Measurements from ENCODE around the gene BSDC1.

Gene BSDC1

DNA sequence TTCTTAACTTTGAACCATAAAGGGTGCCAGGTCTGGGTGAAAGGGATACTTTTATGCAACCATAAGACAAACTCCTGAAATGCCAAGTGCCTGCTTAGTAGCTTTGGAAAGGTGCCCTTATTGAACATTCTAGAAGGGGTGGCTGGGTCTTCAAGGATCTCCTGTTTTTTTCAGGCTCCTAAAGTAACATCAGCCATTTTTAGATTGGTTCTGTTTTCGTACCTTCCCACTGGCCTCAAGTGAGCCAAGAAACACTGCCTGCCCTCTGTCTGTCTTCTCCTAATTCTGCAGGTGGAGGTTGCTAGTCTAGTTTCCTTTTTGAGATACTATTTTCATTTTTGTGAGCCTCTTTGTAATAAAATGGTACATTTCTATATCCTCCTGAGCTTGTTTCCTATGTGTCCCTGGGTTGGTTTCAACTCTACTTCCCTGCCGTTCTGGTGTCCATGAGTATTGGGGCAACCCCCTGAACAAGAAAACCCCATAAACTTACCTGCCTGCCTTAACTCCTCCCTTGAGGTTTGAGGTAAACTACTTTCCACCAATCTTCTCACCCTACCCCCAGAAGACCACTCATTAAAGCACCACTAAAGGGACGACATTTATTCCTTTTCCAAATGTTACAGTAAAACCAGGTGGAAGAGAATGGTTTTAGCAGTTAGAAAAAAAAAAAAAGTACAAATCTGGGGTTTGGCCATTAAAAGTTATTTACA is 60.8 kb downstream of the BSDC1 start:
- peaks cover 8% of the 10 kb centered on the region for H3K27me3 ChIP-seq (ENCODE audit: control insufficient read depth, insufficient read depth, low read length)
- H3K9ac ChIP-seq (ENCODE audit: low read length): no peak overlapping the region
- peak overlapping the region; percentile 87 for H3K4me3 ChIP-seq (ENCODE audit: low read length)
- peaks cover 60% of the 10 kb centered on the region for H3K36me3 ChIP-seq (ENCODE audit: control insufficient read depth, low read depth, low read length)
- H3K9me3 ChIP-seq (ENCODE audit: control insufficient read depth, low read depth, low read length): no peaks in the 10 kb centered on the region
- H3K4me1 ChIP-seq (ENCODE audit: control insufficient read depth, low read depth, low read length): peaks cover 27% of the 10 kb centered on the region
- no peak overlapping the region for H3K27ac ChIP-seq (ENCODE audit: low read length)

- Histone ChIP-seq H3K9me3 (ENCODE audit: control insufficient read depth, low read depth, low read length) (no peaks in the 10 kb centered on the region), H3K27me3 (ENCODE audit: control insufficient read depth, insufficient read depth, low read length) (peaks cover 8% of the 10 kb centered on the region), H3K4me3 (ENCODE audit: low read length) (no peak overlapping the region), H3K27ac (ENCODE audit: low read length) (no peak overlapping the region), H3K9ac (ENCODE audit: low read length) (no peak overlapping the region), H3K36me3 (ENCODE audit: control insufficient read depth, low read depth, low read length) (peaks cover 68% of the 10 kb centered on the region), H3K4me1 (ENCODE audit: control insufficient read depth, low read depth, low read length) (peaks cover 24% of the 10 kb centered on the region)
Observed at GRCh38 chr1:32332290-32333079, 61.8 kb downstream of the BSDC1 start.

- peaks cover under 1% of the 10 kb centered on the region for H3K27me3 ChIP-seq (ENCODE audit: control insufficient read depth, insufficient read depth, low read length)
- H3K4me3 ChIP-seq (ENCODE audit: low read length): no peak overlapping the region
- H3K9ac ChIP-seq (ENCODE audit: low read length): no peak overlapping the region
- H3K9me3 ChIP-seq (ENCODE audit: control insufficient read depth, low read depth, low read length): no peaks in the 10 kb centered on the region
- peaks cover 20% of the 10 kb centered on the region for H3K4me1 ChIP-seq (ENCODE audit: control insufficient read depth, low read depth, low read length)
- peaks cover 76% of the 10 kb centered on the region for H3K36me3 ChIP-seq (ENCODE audit: control insufficient read depth, low read depth, low read length)
- H3K27ac ChIP-seq (ENCODE audit: low read length): no peak overlapping the region
Observed at GRCh38 chr1:32331549-32331948, 62.7 kb downstream of the BSDC1 start.

DNA sequence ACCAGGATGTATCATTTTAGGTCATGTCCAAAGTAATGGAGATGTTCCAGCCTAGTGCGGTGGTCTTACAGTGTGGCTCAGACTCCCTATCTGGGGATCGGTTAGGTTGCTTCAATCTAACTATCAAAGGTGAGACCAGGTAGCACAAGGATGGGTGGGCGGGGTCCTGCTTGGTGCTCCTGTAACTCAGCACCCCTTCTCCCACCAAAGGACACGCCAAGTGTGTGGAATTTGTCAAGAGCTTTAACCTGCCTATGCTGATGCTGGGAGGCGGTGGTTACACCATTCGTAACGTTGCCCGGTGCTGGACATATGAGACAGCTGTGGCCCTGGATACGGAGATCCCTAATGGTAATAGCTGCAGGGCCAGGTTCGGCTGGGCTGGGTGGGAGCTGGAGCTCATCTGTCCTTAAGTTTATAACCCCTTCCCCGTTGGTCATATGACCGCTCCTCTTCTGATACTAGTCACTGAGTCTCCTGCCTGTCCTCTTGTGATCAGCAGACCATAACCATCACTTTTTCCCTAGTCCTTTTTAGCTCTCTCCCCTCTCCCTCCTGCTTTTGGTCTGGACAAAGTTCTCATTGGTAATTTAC is 63.6 kb downstream of the BSDC1 start:
- H3K27me3 ChIP-seq (ENCODE audit: control insufficient read depth, insufficient read depth, low read length): no peaks in the 10 kb centered on the region
- no peak overlapping the region for H3K27ac ChIP-seq (ENCODE audit: low read length)
- peaks cover 76% of the 10 kb centered on the region for H3K36me3 ChIP-seq (ENCODE audit: control insufficient read depth, low read depth, low read length)
- peaks cover 20% of the 10 kb centered on the region for H3K4me1 ChIP-seq (ENCODE audit: control insufficient read depth, low read depth, low read length)
- H3K9me3 ChIP-seq (ENCODE audit: control insufficient read depth, low read depth, low read length): no peaks in the 10 kb centered on the region
- H3K9ac ChIP-seq (ENCODE audit: low read length): no peak overlapping the region
- H3K4me3 ChIP-seq (ENCODE audit: low read length): no peak overlapping the region

- H3K4me3 ChIP-seq (ENCODE audit: low read length): no peak overlapping the region
- H3K36me3 ChIP-seq (ENCODE audit: control insufficient read depth, low read depth, low read length): peaks cover 81% of the 10 kb centered on the region
- no peaks in the 10 kb centered on the region for H3K27me3 ChIP-seq (ENCODE audit: control insufficient read depth, insufficient read depth, low read length)
- no peak overlapping the region for H3K27ac ChIP-seq (ENCODE audit: low read length)
- peaks cover 20% of the 10 kb centered on the region for H3K4me1 ChIP-seq (ENCODE audit: control insufficient read depth, low read depth, low read length)
- H3K9me3 ChIP-seq (ENCODE audit: control insufficient read depth, low read depth, low read length): no peaks in the 10 kb centered on the region
- H3K9ac ChIP-seq (ENCODE audit: low read length): no peak overlapping the region
Observed at GRCh38 chr1:32329931-32330466, 64.2 kb downstream of the BSDC1 start.

DNA sequence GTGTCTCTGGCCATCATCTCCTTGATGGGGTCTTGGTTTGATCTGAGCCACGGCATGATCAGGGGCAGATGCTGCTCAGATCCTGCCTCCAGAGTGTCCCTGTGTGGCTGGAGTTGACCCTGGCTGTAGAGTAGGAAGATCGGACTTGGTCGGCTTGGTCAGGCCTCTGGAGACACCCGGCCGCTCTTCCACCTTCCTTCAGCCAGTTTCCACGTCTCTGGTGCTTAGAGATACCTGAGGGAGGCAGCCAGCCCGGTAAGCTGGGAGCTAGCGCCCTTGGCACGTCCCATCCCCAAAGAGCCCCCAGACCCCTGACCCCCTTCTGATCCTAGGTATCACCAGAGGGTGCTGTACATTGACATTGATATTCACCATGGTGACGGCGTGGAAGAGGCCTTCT is 67.0 kb downstream of the BSDC1 start:
- H3K9ac ChIP-seq (ENCODE audit: low read length): no peak overlapping the region
- no peak overlapping the region for H3K27ac ChIP-seq (ENCODE audit: low read length)
- H3K4me1 ChIP-seq (ENCODE audit: control insufficient read depth, low read depth, low read length): peaks cover 2% of the 10 kb centered on the region
- H3K36me3 ChIP-seq (ENCODE audit: control insufficient read depth, low read depth, low read length): peaks cover 60% of the 10 kb centered on the region
- H3K27me3 ChIP-seq (ENCODE audit: control insufficient read depth, insufficient read depth, low read length): no peaks in the 10 kb centered on the region
- no peaks in the 10 kb centered on the region for H3K9me3 ChIP-seq (ENCODE audit: control insufficient read depth, low read depth, low read length)
- H3K4me3 ChIP-seq (ENCODE audit: low read length): no peak overlapping the region

DNA sequence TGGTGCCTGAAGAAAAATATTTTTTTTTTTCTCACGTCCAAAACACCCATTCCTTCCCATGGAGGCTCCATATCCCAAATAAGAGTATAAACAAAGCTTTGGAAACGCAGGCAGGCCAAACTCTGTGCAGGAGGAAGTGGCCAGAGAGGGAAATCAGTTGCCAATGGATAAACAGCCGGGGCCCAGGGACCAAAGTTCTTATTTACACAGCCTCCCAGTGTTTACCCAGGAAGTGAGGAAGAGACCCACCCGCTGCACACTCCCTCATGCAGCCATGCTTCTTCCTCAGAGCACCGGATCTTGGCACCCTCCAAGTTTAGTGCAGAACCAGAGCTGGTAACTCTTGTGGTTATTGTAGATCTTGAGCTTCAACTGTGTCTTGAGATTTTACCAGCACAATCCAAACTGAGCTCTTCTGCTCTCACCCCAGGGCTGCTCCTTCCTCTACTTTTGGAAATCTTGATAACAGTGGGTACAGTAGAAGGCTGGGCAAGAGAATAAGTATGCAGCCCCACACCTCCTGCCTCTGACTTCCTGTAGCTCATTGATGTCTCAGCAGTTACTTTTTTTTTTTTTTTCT is 72.4 kb downstream of the BSDC1 start:
- Histone ChIP-seq H3K27me3 (ENCODE audit: control insufficient read depth, insufficient read depth, low read length) (no peaks in the 10 kb centered on the region), H3K4me3 (ENCODE audit: low read length) (no peak overlapping the region), H3K4me1 (ENCODE audit: control insufficient read depth, low read depth, low read length) (no peaks in the 10 kb centered on the region), H3K27ac (ENCODE audit: low read length) (no peak overlapping the region), H3K9ac (ENCODE audit: low read length) (no peak overlapping the region), H3K9me3 (ENCODE audit: control insufficient read depth, low read depth, low read length) (no peaks in the 10 kb centered on the region), H3K36me3 (ENCODE audit: control insufficient read depth, low read depth, low read length) (peaks cover 22% of the 10 kb centered on the region)

- H3K9ac ChIP-seq (ENCODE audit: low read length): no peak overlapping the region
- no peak overlapping the region for H3K4me3 ChIP-seq (ENCODE audit: low read length)
- peaks cover 14% of the 10 kb centered on the region for H3K36me3 ChIP-seq (ENCODE audit: control insufficient read depth, low read depth, low read length)
- H3K27ac ChIP-seq (ENCODE audit: low read length): no peak overlapping the region
- no peaks in the 10 kb centered on the region for H3K27me3 ChIP-seq (ENCODE audit: control insufficient read depth, insufficient read depth, low read length)
- no peaks in the 10 kb centered on the region for H3K9me3 ChIP-seq (ENCODE audit: control insufficient read depth, low read depth, low read length)
- H3K4me1 ChIP-seq (ENCODE audit: control insufficient read depth, low read depth, low read length): no peaks in the 10 kb centered on the region
Observed at GRCh38 chr1:32318127-32318869, 75.9 kb downstream of the BSDC1 start.

DNA sequence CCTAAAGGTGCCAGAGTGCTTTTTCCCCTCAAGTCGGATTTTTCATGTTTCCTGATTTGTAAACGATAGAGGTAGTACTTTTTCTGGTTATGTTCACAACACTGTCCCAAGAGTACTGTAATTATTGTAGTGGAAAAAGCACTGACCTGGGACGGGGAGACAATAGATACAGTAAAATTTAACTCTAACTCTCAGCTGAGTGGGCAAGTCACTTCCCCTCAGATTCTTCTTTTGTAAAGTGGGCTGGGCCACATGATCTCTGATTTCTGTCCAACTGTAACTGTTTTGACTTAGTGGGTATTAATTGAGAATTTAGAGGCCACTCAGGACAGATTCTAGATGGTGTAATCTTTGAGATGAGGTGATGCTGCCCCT is 77.4 kb downstream of the BSDC1 start:
- Histone ChIP-seq H3K9ac (ENCODE audit: low read length) (no peak overlapping the region), H3K27me3 (ENCODE audit: control insufficient read depth, insufficient read depth, low read length) (no peaks in the 10 kb centered on the region), H3K27ac (ENCODE audit: low read length) (no peak overlapping the region), H3K36me3 (ENCODE audit: control insufficient read depth, low read depth, low read length) (peaks cover 14% of the 10 kb centered on the region), H3K4me1 (ENCODE audit: control insufficient read depth, low read depth, low read length) (no peaks in the 10 kb centered on the region), H3K4me3 (ENCODE audit: low read length) (no peak overlapping the region), H3K9me3 (ENCODE audit: control insufficient read depth, low read depth, low read length) (no peaks in the 10 kb centered on the region)

Data from iPS-18a (cell line).